ENCODE data around the gene CD1C. TPM values are rescaled to one million over a fixed set of nuclear protein-coding genes. Genes with fewer than 3 reads are reported as not detected.

The CD1C gene
- total RNA-seq, 1 experiment from 2014 or later = not detected

DNA sequence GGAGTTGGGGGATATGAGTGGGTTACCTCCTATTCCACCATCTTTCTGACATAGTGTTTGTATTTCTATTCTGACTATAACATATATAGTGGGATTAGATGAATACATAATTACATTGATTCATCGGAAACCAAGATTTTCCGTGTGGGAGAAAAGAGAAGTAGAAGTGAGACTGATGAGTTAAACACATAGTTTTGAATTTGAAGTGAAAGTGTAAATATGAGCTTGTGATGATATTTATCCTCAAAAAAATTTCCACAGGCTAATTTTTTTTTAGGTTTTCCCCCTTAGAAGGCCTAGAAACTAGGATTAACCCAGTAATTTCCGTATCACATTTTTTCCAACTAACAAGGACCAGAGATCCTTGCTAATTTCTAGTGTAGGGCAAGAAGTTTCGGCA is 34.7 kb downstream of the CD1C start:
- Mint-ChIP-seq H3K27me3 (ENCODE audit: unreplicated experiment) (peaks cover 5% of the 10 kb centered on the region), H3K9me3 (ENCODE audit: low read depth, unreplicated experiment) (no peaks in the 10 kb centered on the region), H3K36me3 (ENCODE audit: insufficient read depth, unreplicated experiment) (no peaks in the 10 kb centered on the region), H3K4me1 (ENCODE audit: low read depth, unreplicated experiment) (no peaks in the 10 kb centered on the region), H3K4me3 (ENCODE audit: low read depth, unreplicated experiment) (no peak overlapping the region), H3K27ac (ENCODE audit: unreplicated experiment) (no peak overlapping the region)
- intact Hi-C loops (cut with micrococcal nuclease; ENCODE audit: unreplicated experiment) = loop anchor here (10.0 kb wide), 2 partner anchors 80 to 180 kb away; no protein-coding TSS in a partner anchor
- no peak for DNase-seq
- BruUV-seq (replicated peaks) = no TSS peak
- CTCF ChIA-PET = interaction anchor here (1.0 kb wide), 1 partner anchor 120 kb away, joined by 3 read pairs; no protein-coding TSS in a partner anchor
- no peak for TF ChIP-seq CTCF (IDR thresholded peaks at IDR 0.05; ENCODE audit: unreplicated experiment)

DNA sequence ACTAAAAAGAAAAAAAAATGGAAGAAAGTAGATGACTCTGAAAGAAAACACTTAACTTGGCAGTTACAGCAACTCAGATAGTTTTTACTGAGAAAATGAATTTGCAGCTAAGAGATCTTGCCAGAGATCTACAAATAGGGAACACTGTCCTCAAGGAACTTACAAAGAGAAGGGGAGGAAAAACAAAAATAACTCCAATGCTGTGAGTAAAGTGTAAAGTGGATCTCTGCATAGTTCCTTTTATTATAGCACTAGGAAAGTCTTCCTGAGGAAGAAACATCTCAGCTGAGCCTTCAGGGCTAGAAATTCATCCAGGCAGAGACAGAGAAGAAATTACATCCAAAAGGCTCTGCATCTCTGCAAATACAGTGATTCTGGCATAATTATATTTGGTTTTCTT is 37.8 kb downstream of the CD1C start:
- no TSS peak for BruUV-seq (replicated peaks)
- CTCF ChIA-PET = interaction anchor here (0.6 kb wide), 1 partner anchor 1772 kb away, joined by 9 read pairs; no protein-coding TSS in a partner anchor
- TF ChIP-seq CTCF (IDR thresholded peaks at IDR 0.05; ENCODE audit: unreplicated experiment) = no peak
- no peak overlapping the region for H3K27ac Mint-ChIP-seq (ENCODE audit: unreplicated experiment)
- DNase-seq = no peak
- no peaks in the 10 kb centered on the region for H3K27me3 Mint-ChIP-seq (ENCODE audit: unreplicated experiment)
- H3K9me3 Mint-ChIP-seq (ENCODE audit: low read depth, unreplicated experiment) = no peaks in the 10 kb centered on the region
- intact Hi-C loops (cut with micrococcal nuclease; ENCODE audit: unreplicated experiment) = loop anchor here (5.0 to 10.0 kb wide), 3 partner anchors 83 to 183 kb away; no protein-coding TSS in a partner anchor
- H3K36me3 Mint-ChIP-seq (ENCODE audit: insufficient read depth, unreplicated experiment) = no peaks in the 10 kb centered on the region
- no peak overlapping the region for H3K4me3 Mint-ChIP-seq (ENCODE audit: low read depth, unreplicated experiment)
- H3K4me1 Mint-ChIP-seq (ENCODE audit: low read depth, unreplicated experiment) = no peaks in the 10 kb centered on the region

DNA sequence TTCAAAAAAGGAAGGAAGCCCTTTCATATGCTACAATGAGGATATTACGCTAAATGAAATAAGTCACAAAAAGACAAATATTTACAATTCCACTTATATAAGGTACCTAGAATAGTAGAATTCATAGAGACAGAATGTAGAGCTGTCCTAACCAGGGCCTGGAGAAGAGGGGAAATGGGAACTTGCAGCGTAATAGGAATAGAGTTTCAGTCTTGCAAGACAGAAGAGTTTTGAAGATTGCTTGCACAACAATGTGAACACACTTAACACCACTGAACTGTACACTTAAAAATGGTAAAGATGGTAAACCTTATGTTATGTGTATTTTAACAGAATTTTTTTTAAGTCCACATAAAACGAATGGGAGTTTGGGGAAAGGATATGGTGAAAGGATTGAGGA is 38.7 kb downstream of the CD1C start:
- H3K4me1 Mint-ChIP-seq (ENCODE audit: low read depth, unreplicated experiment) = no peaks in the 10 kb centered on the region
- no peaks in the 10 kb centered on the region for H3K27me3 Mint-ChIP-seq (ENCODE audit: unreplicated experiment)
- no TSS peak for BruUV-seq (replicated peaks)
- intact Hi-C loops (cut with micrococcal nuclease; ENCODE audit: unreplicated experiment) = loop anchor here (5.0 to 10.0 kb wide), 3 partner anchors 84 to 184 kb away; no protein-coding TSS in a partner anchor
- CTCF ChIA-PET = no interaction called here
- no peak for DNase-seq
- no peak overlapping the region for H3K4me3 Mint-ChIP-seq (ENCODE audit: low read depth, unreplicated experiment)
- no peaks in the 10 kb centered on the region for H3K36me3 Mint-ChIP-seq (ENCODE audit: insufficient read depth, unreplicated experiment)
- no peak for TF ChIP-seq CTCF (IDR thresholded peaks at IDR 0.05; ENCODE audit: unreplicated experiment)
- no peak overlapping the region for H3K27ac Mint-ChIP-seq (ENCODE audit: unreplicated experiment)
- H3K9me3 Mint-ChIP-seq (ENCODE audit: low read depth, unreplicated experiment) = no peaks in the 10 kb centered on the region

GRCh38 chr1:158329300-158329699 is 39.6 kb downstream of the CD1C start:
- Mint-ChIP-seq H3K27ac (ENCODE audit: unreplicated experiment) (no peak overlapping the region), H3K4me1 (ENCODE audit: low read depth, unreplicated experiment) (no peaks in the 10 kb centered on the region), H3K4me3 (ENCODE audit: low read depth, unreplicated experiment) (no peak overlapping the region), H3K9me3 (ENCODE audit: low read depth, unreplicated experiment) (no peaks in the 10 kb centered on the region), H3K27me3 (ENCODE audit: unreplicated experiment) (no peaks in the 10 kb centered on the region), H3K36me3 (ENCODE audit: insufficient read depth, unreplicated experiment) (no peaks in the 10 kb centered on the region)
- no TSS peak for BruUV-seq (replicated peaks)
- intact Hi-C loops (cut with micrococcal nuclease; ENCODE audit: unreplicated experiment) = loop anchor here (5.0 to 10.0 kb wide), 3 partner anchors 84 to 184 kb away; no protein-coding TSS in a partner anchor
- no peak for DNase-seq
- CTCF ChIA-PET = interaction anchor here (0.6 to 1.7 kb wide), 3 partner anchors 10 to 684 kb away, joined by 3 to 21 read pairs (median 3); no protein-coding TSS in a partner anchor
- no peak for TF ChIP-seq CTCF (IDR thresholded peaks at IDR 0.05; ENCODE audit: unreplicated experiment)
